HepG2 (cell line): Measurements from ENCODE around the gene MOAP1.

Experiments
- FLYWCH1 ChIP-seq: sonication (generic); formaldehyde crosslinking; IDR thresholded peaks from 2 replicates; pipeline ENCODE4 v1.8.1; 2023; ENCODE audit warnings: mild to moderate bottlenecking, missing genetic modification reagents
- FOXA3 ChIP-seq: IDR thresholded peaks from 2 replicates; pipeline ENCODE4 v1.6.1; 2016; ENCODE audit warnings: missing genetic modification reagents, missing compliant biosample characterization
- FOXJ3 ChIP-seq: sonication (generic); formaldehyde crosslinking; IDR thresholded peaks from 2 replicates; pipeline ENCODE4 v1.4.0; 2020; ENCODE audit warnings: missing genetic modification reagents, mild to moderate bottlenecking, borderline replicate concordance
- MZF1 ChIP-seq: sonication (generic); formaldehyde crosslinking; IDR thresholded peaks from 2 replicates; pipeline ENCODE4 v1.8.1; 2023; ENCODE audit warnings: mild to moderate bottlenecking, missing genetic modification reagents, borderline replicate concordance
- SIN3A ChIP-seq: IDR thresholded peaks from 2 replicates; pipeline ENCODE4 v1.6.1; 2011; ENCODE audit warnings: low read depth, mild to moderate bottlenecking, control low read depth, low read length, borderline replicate concordance
- SOX6 ChIP-seq, 2 experiments: fragments of 450-650 bp in 1 of 2; sonication (generic) in 1 of 2; formaldehyde crosslinking in 1 of 2; IDR thresholded peaks; 2 replicates each; pipeline versions ENCODE4 v1.4.0 to v1.6.1; 2017 to 2020; ENCODE audit warnings: antibody characterized with exemption in 1 of 2, mild to moderate bottlenecking in 1 of 2, missing genetic modification reagents in 1 of 2
- ZBTB38 ChIP-seq: sonication (generic); formaldehyde crosslinking; IDR thresholded peaks from 2 replicates; pipeline ENCODE4 v1.5.1; 2020; ENCODE audit warnings: mild to moderate bottlenecking, missing genetic modification reagents
- ZNF274 ChIP-seq: sonication (generic); formaldehyde crosslinking; IDR thresholded peaks from 2 replicates; pipeline ENCODE4 v1.5.1; 2020; ENCODE audit warnings: mild to moderate bottlenecking, missing genetic modification reagents
- TF ChIP-seq, protein P1 (sequence below): IDR thresholded peaks from 2 replicates; pipeline ENCODE4 v1.6.1; 2012; ENCODE audit warnings: inconsistent platforms
- TF ChIP-seq, protein P2 (sequence below): sonication (generic); formaldehyde crosslinking; IDR thresholded peaks from 2 replicates; pipeline ENCODE4 v1.4.0; 2020; ENCODE audit warnings: mild to moderate bottlenecking, missing genetic modification reagents
- TF ChIP-seq, protein P3 (sequence below): sonication (generic); formaldehyde crosslinking; IDR thresholded peaks from 2 replicates; pipeline ENCODE4 v1.4.0; 2020; ENCODE audit warnings: missing genetic modification reagents, borderline replicate concordance
- TF ChIP-seq, protein P4 (sequence below): sonication (generic); formaldehyde crosslinking; IDR thresholded peaks from 2 replicates; pipeline ENCODE4 v1.5.0; 2020; ENCODE audit warnings: mild to moderate bottlenecking, missing genetic modification reagents, moderate library complexity
- TF ChIP-seq, protein P5 (sequence below), 2 experiments: sonication (generic) in 1 of 2; formaldehyde crosslinking in 1 of 2; IDR thresholded peaks; 2 replicates each; pipeline versions ENCODE4 v1.4.0 to v1.6.1; 2018 to 2020; ENCODE audit warnings: missing genetic modification reagents in 2 of 2, borderline replicate concordance in 1 of 2, low read depth in 1 of 2, mild to moderate bottlenecking in 1 of 2, missing biosample characterization in 1 of 2

DNA sequence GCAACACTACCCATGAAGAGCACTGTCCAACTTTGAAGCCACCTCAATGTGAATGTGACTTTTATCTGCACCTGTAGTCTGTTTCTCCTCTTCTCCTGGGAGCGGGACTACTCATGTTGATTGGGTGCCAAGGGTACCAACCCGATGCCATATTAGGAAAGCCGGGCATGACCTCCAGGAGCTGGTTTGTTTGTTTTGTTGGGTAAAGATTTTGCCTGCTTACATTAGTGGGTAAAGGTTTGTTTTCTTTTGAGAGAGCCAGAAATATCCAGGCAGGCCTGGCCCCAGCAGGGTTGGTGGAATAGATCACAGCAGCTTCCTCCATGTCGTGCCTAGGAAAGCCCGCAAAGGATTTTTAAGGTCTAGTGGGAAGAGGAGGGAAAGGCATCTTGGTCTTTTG is 49.3 kb downstream of the MOAP1 start:
- TF ChIP-seq FOXJ3 (CRISPR knock-in tag), result no peak
- TF ChIP-seq, protein P1, sequence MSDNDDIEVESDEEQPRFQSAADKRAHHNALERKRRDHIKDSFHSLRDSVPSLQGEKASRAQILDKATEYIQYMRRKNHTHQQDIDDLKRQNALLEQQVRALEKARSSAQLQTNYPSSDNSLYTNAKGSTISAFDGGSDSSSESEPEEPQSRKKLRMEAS, result no peak
- TF ChIP-seq, protein P2, sequence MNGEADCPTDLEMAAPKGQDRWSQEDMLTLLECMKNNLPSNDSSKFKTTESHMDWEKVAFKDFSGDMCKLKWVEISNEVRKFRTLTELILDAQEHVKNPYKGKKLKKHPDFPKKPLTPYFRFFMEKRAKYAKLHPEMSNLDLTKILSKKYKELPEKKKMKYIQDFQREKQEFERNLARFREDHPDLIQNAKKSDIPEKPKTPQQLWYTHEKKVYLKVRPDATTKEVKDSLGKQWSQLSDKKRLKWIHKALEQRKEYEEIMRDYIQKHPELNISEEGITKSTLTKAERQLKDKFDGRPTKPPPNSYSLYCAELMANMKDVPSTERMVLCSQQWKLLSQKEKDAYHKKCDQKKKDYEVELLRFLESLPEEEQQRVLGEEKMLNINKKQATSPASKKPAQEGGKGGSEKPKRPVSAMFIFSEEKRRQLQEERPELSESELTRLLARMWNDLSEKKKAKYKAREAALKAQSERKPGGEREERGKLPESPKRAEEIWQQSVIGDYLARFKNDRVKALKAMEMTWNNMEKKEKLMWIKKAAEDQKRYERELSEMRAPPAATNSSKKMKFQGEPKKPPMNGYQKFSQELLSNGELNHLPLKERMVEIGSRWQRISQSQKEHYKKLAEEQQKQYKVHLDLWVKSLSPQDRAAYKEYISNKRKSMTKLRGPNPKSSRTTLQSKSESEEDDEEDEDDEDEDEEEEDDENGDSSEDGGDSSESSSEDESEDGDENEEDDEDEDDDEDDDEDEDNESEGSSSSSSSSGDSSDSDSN (CRISPR knock-in tag), result no peak
- TF ChIP-seq ZBTB38 (CRISPR knock-in tag), result no peak
- TF ChIP-seq, protein P3, sequence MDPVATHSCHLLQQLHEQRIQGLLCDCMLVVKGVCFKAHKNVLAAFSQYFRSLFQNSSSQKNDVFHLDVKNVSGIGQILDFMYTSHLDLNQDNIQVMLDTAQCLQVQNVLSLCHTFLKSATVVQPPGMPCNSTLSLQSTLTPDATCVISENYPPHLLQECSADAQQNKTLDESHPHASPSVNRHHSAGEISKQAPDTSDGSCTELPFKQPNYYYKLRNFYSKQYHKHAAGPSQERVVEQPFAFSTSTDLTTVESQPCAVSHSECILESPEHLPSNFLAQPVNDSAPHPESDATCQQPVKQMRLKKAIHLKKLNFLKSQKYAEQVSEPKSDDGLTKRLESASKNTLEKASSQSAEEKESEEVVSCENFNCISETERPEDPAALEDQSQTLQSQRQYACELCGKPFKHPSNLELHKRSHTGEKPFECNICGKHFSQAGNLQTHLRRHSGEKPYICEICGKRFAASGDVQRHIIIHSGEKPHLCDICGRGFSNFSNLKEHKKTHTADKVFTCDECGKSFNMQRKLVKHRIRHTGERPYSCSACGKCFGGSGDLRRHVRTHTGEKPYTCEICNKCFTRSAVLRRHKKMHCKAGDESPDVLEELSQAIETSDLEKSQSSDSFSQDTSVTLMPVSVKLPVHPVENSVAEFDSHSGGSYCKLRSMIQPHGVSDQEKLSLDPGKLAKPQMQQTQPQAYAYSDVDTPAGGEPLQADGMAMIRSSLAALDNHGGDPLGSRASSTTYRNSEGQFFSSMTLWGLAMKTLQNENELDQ, result no peak
- TF ChIP-seq, protein P4, sequence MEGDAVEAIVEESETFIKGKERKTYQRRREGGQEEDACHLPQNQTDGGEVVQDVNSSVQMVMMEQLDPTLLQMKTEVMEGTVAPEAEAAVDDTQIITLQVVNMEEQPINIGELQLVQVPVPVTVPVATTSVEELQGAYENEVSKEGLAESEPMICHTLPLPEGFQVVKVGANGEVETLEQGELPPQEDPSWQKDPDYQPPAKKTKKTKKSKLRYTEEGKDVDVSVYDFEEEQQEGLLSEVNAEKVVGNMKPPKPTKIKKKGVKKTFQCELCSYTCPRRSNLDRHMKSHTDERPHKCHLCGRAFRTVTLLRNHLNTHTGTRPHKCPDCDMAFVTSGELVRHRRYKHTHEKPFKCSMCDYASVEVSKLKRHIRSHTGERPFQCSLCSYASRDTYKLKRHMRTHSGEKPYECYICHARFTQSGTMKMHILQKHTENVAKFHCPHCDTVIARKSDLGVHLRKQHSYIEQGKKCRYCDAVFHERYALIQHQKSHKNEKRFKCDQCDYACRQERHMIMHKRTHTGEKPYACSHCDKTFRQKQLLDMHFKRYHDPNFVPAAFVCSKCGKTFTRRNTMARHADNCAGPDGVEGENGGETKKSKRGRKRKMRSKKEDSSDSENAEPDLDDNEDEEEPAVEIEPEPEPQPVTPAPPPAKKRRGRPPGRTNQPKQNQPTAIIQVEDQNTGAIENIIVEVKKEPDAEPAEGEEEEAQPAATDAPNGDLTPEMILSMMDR (CRISPR knock-in tag), result no peak
- TF ChIP-seq SOX6 (IDR thresholded peaks at IDR 0.05), result no peak
- TF ChIP-seq SOX6 (CRISPR knock-in tag; IDR thresholded peaks at IDR 0.05), result no peak
- TF ChIP-seq, protein P5, sequence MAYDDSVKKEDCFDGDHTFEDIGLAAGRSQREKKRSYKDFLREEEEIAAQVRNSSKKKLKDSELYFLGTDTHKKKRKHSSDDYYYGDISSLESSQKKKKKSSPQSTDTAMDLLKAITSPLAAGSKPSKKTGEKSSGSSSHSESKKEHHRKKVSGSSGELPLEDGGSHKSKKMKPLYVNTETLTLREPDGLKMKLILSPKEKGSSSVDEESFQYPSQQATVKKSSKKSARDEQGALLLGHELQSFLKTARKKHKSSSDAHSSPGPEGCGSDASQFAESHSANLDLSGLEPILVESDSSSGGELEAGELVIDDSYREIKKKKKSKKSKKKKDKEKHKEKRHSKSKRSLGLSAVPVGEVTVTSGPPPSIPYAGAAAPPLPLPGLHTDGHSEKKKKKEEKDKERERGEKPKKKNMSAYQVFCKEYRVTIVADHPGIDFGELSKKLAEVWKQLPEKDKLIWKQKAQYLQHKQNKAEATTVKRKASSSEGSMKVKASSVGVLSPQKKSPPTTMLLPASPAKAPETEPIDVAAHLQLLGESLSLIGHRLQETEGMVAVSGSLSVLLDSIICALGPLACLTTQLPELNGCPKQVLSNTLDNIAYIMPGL (CRISPR knock-in tag; IDR thresholded peaks at IDR 0.05; ENCODE audit: borderline replicate concordance in 1 of 2, low read depth in 1 of 2), result no peak
- TF ChIP-seq ZNF274, result no peak
- no peak for TF ChIP-seq FOXA3 (CRISPR knock-in tag)
- no peak for TF ChIP-seq FLYWCH1
- TF ChIP-seq MZF1 (CRISPR knock-in tag), result no peak
- TF ChIP-seq SIN3A, result no peak
